Effector CD4-positive, alpha-beta T cell (primary cell): Measurements from ENCODE around the gene BPIFB6.

Experiments
- DNase-seq: peaks from one replicate; pipeline ENCODE4 v3.0.0-alpha.2; 2020

BPIFB6 gene

DNA sequence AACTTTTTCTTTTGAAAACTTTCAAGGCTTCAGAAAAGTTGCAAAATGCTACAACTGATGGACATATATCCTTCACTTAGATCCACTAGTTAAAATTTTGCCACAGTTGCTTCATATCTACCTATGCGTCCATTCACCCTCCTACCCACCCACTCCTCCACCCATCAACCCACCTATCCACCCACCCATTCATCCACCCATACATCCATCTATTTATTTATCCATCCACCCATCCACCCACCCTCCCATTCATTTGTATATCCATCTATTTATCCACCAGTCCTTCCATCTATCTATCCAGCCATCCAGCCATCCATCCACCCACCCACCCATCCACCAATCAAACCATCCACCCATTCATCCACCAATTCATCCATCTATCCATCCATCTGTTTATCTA lies 61.6 kb downstream of the BPIFB6 start:
- no peak for DNase-seq

DNA sequence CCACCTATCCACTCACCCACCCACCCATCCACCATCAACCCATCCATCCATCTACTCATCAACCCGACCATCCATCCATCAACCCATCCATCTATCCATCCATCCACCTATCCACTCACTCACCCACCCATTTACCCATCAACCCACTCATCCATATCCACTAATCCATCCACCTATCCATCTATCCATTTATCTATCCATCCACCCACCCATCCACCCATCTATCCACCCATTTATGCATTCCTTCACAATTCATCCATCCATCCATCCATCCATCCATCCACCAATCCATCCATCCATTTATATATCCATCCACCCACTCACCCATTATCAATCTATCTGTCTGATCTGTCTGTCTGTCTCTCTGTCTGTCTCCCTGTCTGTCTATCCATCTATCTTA lies 62.1 kb downstream of the BPIFB6 start:
- no peak for DNase-seq
